PC-3 (cell line): ENCODE results near the gene ST6GALNAC1.

Source experiments
- EZH2 ChIP-seq: fragments of 300-600 bp; sonication (generic); IDR thresholded peaks from one replicate; pipeline ENCODE4 v1.6.1; 2017; ENCODE audit warnings: antibody characterized with exemption, mild to moderate bottlenecking, low read length; ENCODE audit not compliant: unreplicated experiment
- EZH2phosphoT487 ChIP-seq: fragments of 300-600 bp; sonication (generic); IDR thresholded peaks from 2 replicates; pipeline ENCODE4 v1.6.1; 2018; ENCODE audit warnings: mild to moderate bottlenecking, antibody characterized with exemption, low read length, borderline replicate concordance

DNA sequence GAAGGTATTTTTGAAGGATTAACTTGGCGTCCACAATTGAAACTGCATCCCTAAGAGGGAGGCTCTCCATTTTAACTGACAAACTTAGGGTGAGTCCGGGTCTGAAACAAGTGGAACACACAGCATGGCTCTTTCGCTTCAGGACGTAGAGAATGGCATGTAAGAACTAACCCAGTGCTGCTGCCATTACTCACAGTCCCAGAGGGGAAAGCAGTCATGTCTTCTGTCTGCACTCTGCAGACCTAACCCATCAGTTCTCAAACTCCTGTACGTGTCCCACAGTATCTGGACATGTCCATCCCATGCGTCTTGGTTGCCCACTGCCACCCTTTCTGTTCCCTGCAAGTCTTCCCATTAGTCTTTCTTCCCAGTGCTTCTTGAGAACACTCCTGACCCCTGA, 563 bp downstream of the ST6GALNAC1 start:
- TF ChIP-seq EZH2phosphoT487 (no peak), EZH2 (no peak)
